ENCODE measurements around the gene GXYLT2.

DNA sequence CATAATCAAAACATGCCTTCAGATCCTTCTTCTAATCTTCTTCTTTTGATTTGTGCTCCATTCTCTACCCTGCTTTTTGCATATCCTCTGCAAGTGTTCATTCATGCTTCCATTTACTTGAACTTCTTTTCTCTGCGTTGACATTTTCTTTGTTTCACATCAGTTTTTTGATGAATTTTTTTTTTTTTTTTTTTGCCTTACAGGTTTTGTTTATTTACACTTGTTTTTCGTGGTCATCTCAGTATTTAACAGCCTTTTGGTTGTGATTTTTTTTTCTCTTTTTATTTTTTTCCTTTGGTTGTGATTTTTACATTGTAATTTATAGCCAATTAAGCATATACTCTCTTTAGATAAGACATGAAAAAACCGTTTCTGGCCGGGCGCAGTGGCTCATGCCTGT, 27.8 kb upstream of the GXYLT2 start:
- TF ChIP-seq SUZ12 (IDR thresholded peaks at IDR 0.05; ENCODE audit: extremely low read depth, insufficient read depth, insufficient read length) (no peak), ZNF274 (IDR thresholded peaks at IDR 0.05; ENCODE audit: low read depth, low read length) (no peak), YY1 (IDR thresholded peaks at IDR 0.05; ENCODE audit: insufficient read depth, insufficient read length) (no peak)
